K562 (cell line): ENCODE measurements around the gene KCP. TPM values are rescaled to one million over a fixed set of nuclear protein-coding genes. Genes with fewer than 3 reads are reported as not detected.

Experiments used
- ATAC-seq: fragments of 200-7000 bp; cut with Tn5 transposase; 3 replicates; pipeline ENCODE4 v1.9.1; 2020; ENCODE audit warnings: moderate library complexity
- BruUV-seq: library from RNA; stranded (reverse); fragments of 400-500 nt; replicated peaks from 2 replicates; lab custom pipeline; 2021; lab: Mats Ljungman, UMichigan
- CTCF ChIA-PET: fragments of 300-600 bp; formaldehyde crosslinking; extraction: SDS; loops from one replicate; lab custom pipeline; 2021; ENCODE audit warnings: low intra/inter-chr PET ratio; lab: Yijun Ruan, JAX
- POLR2A ChIA-PET: fragments of 300-600, 350-650 bp; sonication (Branson Sonifier 250); formaldehyde crosslinking; extraction: SDS; loops from one replicate; lab custom pipeline; 2021; ENCODE audit warnings: antibody characterized with exemption, inconsistent platforms; lab: Yijun Ruan, JAX
- DNase-seq, 4 experiments: peaks; one replicate each; pipeline versions ENCODE4 v3.0.0 to v3.0.0-alpha.2; 2011 to 2018; ENCODE audit warnings: low spot score in 3 of 4, mixed read lengths in 3 of 4; ENCODE audit errors: extremely low read depth in 1 of 4
- FAIRE-seq: peaks from 2 replicates; lab custom pipeline; 2011; peaks lifted over from hg19 to GRCh38; lab: Jason Lieb, UNC
- H2AFZ ChIP-seq: 2 replicates; pipeline ENCODE4 v1.6.0; 2011; ENCODE audit warnings: low read depth, low read length, control low read depth, inconsistent platforms
- H3K27ac ChIP-seq: fragments of 200-600 bp; 3 replicates; pipeline ENCODE4 v1.8.0; 2011; ENCODE audit warnings: low read depth, mild to moderate bottlenecking, control low read depth, inconsistent platforms, low read length, moderate library complexity, mixed read lengths; ENCODE audit errors: extremely low read depth
- H3K27me3 ChIP-seq, 2 experiments: fragments of 300-600 bp in 1 of 2; 2 replicates in 1 of 2; 3 replicates in 1 of 2; pipeline versions ENCODE4 v1.6.0 to v1.8.0; 2011; ENCODE audit warnings: inconsistent platforms in 2 of 2, low read length in 2 of 2, mild to moderate bottlenecking in 1 of 2, mixed read lengths in 1 of 2, moderate library complexity in 1 of 2; ENCODE audit not compliant: control insufficient read depth in 2 of 2, insufficient read depth in 2 of 2
- H3K36me3 ChIP-seq: fragments of 300-600 bp; 3 replicates; pipeline ENCODE4 v1.8.0; 2011; ENCODE audit warnings: mild to moderate bottlenecking, low read length, inconsistent platforms; ENCODE audit not compliant: control insufficient read depth, insufficient read depth
- H3K4me1 ChIP-seq, 2 experiments: fragments of 200-600 bp in 1 of 2; replicated peaks in 1 of 2; 2 replicates in 1 of 2; 3 replicates in 1 of 2; pipeline versions ENCODE4 v1.5.1 to v1.8.0; 2011; ENCODE audit warnings: inconsistent platforms in 2 of 2, low read length in 2 of 2, mild to moderate bottlenecking in 1 of 2, mixed read lengths in 1 of 2, moderate library complexity in 1 of 2; ENCODE audit not compliant: control insufficient read depth in 2 of 2, insufficient read depth in 2 of 2
- H3K4me2 ChIP-seq: 2 replicates; pipeline ENCODE4 v1.6.1; 2011; ENCODE audit warnings: low read length, control low read depth, inconsistent platforms, mixed read lengths; ENCODE audit not compliant: insufficient read depth
- H3K4me3 ChIP-seq: fragments of 200-600 bp; sonication (generic), shearing (Covaris generic); 2 replicates; pipeline ENCODE4 v1.5.1; 2016; ENCODE audit warnings: control low read depth, inconsistent platforms
- H3K79me2 ChIP-seq: fragments of 200-600 bp; 3 replicates; pipeline ENCODE4 v1.8.0; 2011; ENCODE audit warnings: low read length, inconsistent platforms; ENCODE audit not compliant: control insufficient read depth, insufficient read depth
- H3K9ac ChIP-seq, 2 experiments: 2 replicates each; pipeline versions ENCODE4 v1.6.0 to v1.6.1; 2011; ENCODE audit warnings: low read depth in 2 of 2, low read length in 2 of 2, control low read depth in 1 of 2, inconsistent platforms in 1 of 2, mild to moderate bottlenecking in 1 of 2, mixed read lengths in 1 of 2; ENCODE audit not compliant: insufficient read depth in 1 of 2
- H3K9me1 ChIP-seq: one replicate; pipeline ENCODE4 v1.6.0; 2011; ENCODE audit warnings: inconsistent platforms, mild to moderate bottlenecking, low read length, moderate library complexity; ENCODE audit not compliant: control insufficient read depth, insufficient read depth
- H3K9me3 ChIP-seq: replicated peaks from 2 replicates; pipeline ENCODE4 v1.5.1; 2011; ENCODE audit warnings: low read depth, low read length, inconsistent platforms; ENCODE audit not compliant: control insufficient read depth, insufficient read depth
- H4K20me1 ChIP-seq: replicated peaks from 2 replicates; pipeline ENCODE4 v1.6.1; 2011; ENCODE audit warnings: low read length, inconsistent platforms, mixed read lengths; ENCODE audit not compliant: control insufficient read depth, insufficient read depth
- ADNP ChIP-seq: fragments of 200-800 bp; sonication (Bioruptor generic); IDR thresholded peaks from 2 replicates; pipeline ENCODE4 v1.6.1; 2016; ENCODE audit warnings: missing genetic modification characterization, missing compliant biosample characterization
- BCOR ChIP-seq: fragments of 450-650 bp; IDR thresholded peaks from 2 replicates; pipeline ENCODE4 v1.6.1; 2016
- CBX3 ChIP-seq, 2 experiments: IDR thresholded peaks; 1 replicate in 1 of 2; 2 replicates in 1 of 2; pipeline ENCODE4 v1.6.1; 2012; ENCODE audit warnings: inconsistent platforms in 2 of 2, low read length in 2 of 2, borderline replicate concordance in 1 of 2, control low read depth in 1 of 2
- CSDE1 ChIP-seq, 2 experiments: fragments of 450-650 bp; IDR thresholded peaks; 2 replicates each; pipeline ENCODE4 v1.6.1; 2016; ENCODE audit warnings: mild to moderate bottlenecking in 1 of 2
- HDGF ChIP-seq: fragments of 450-650 bp; IDR thresholded peaks from 2 replicates; pipeline ENCODE4 v1.6.1; 2016
- HNRNPK ChIP-seq: fragments of 200-400 bp; formaldehyde crosslinking; IDR thresholded peaks from one replicate; pipeline ENCODE4 v1.6.1; 2018; ENCODE audit warnings: mild to moderate bottlenecking, low read depth, low read length; ENCODE audit not compliant: poor library complexity, severe bottlenecking
- KLF13 ChIP-seq: fragments of 450-650 bp; IDR thresholded peaks from 2 replicates; pipeline ENCODE4 v1.6.1; 2016; ENCODE audit warnings: missing genetic modification characterization, low read depth, mild to moderate bottlenecking, missing compliant biosample characterization, moderate library complexity, borderline replicate concordance
- L3MBTL2 ChIP-seq: fragments of 450-650 bp; IDR thresholded peaks from 2 replicates; pipeline ENCODE4 v1.6.1; 2016; ENCODE audit warnings: mild to moderate bottlenecking, moderate library complexity
- PCBP2 ChIP-seq: fragments of 200-400 bp; formaldehyde crosslinking; IDR thresholded peaks from 2 replicates; pipeline ENCODE4 v1.6.1; 2018; ENCODE audit warnings: low read length, low read depth, mild to moderate bottlenecking, moderate library complexity; ENCODE audit not compliant: poor library complexity, severe bottlenecking
- PTBP1 ChIP-seq: fragments of 200-400 bp; formaldehyde crosslinking; IDR thresholded peaks from 2 replicates; pipeline ENCODE4 v1.6.1; 2017; ENCODE audit warnings: low read depth, low read length
- PTRF ChIP-seq: fragments of 450-650 bp; IDR thresholded peaks from 2 replicates; pipeline ENCODE4 v1.6.1; 2016; ENCODE audit warnings: mild to moderate bottlenecking, missing genetic modification characterization, missing compliant biosample characterization
- RCOR1 ChIP-seq, 2 experiments: IDR thresholded peaks; 2 replicates each; pipeline ENCODE4 v1.6.1; 2012; ENCODE audit warnings: low read depth in 2 of 2, low read length in 2 of 2, borderline replicate concordance in 1 of 2, improper control_type of control experiment in 1 of 2
- SETDB1 ChIP-seq: IDR thresholded peaks from one replicate; pipeline ENCODE4 v1.6.1; 2012; ENCODE audit warnings: low read length, control low read depth, inconsistent platforms
- SIRT6 ChIP-seq: IDR thresholded peaks from one replicate; pipeline ENCODE4 v1.6.1; 2012; ENCODE audit warnings: low read depth, mild to moderate bottlenecking, control low read depth, inconsistent platforms, low read length, moderate library complexity
- SMARCA5 ChIP-seq: fragments of 450-650 bp; IDR thresholded peaks from 2 replicates; pipeline ENCODE4 v1.6.1; 2016
- TAF15 ChIP-seq: fragments of 200-400 bp; formaldehyde crosslinking; IDR thresholded peaks from 2 replicates; pipeline ENCODE4 v1.6.1; 2017; ENCODE audit warnings: mild to moderate bottlenecking, low read depth, low read length, moderate library complexity
- TEAD1 ChIP-seq, 2 experiments: fragments of 450-650 bp in 1 of 2; sonication (generic) in 1 of 2; formaldehyde crosslinking; IDR thresholded peaks; 2 replicates each; pipeline versions ENCODE4 v1.4.0 to v1.8.0; 2020 to 2022; ENCODE audit warnings: mild to moderate bottlenecking in 2 of 2, missing genetic modification reagents in 1 of 2
- XRCC3 ChIP-seq: fragments of 450-650 bp; IDR thresholded peaks from 2 replicates; pipeline ENCODE4 v1.6.1; 2017; ENCODE audit warnings: mild to moderate bottlenecking, moderate library complexity
- ZNF133 ChIP-seq: fragments of 250-450 bp; sonication (Bioruptor Pico); IDR thresholded peaks from 2 replicates; pipeline ENCODE4 v1.4.0; 2020; ENCODE audit warnings: mild to moderate bottlenecking
- ZNF134 ChIP-seq: fragments of 250-450 bp; sonication (Bioruptor Pico); conservative IDR thresholded peaks from 2 replicates; pipeline ENCODE4 v1.4.0; 2020
- WGBS: fragments of 100-300 bp; shearing (Covaris generic); methylation state at CpG from one replicate; pipeline ENCODE4 v1.1.6; 2016; ENCODE audit warnings: low coverage, mixed read lengths; ENCODE audit not compliant: insufficient coverage; ENCODE audit errors: missing lambda C conversion rate; 5-methylcytosine and 5-hydroxymethylcytosine counted together
- in situ Hi-C: fragments of 300-500 bp; cut with MboI; formaldehyde crosslinking; loops from 4 replicates; pipeline ENCODE4 v1.15.0; 2018; ENCODE audit warnings: inconsistent platforms, mixed read lengths
- intact Hi-C: fragments of 100-400 bp; cut with micrococcal nuclease; formaldehyde crosslinking; loops from 2 replicates; pipeline ENCODE4 v1.14.2; 2022
- polyA plus RNA-seq, 8 experiments: library from polyadenylated mRNA; depleted of rRNA in 4 of 8; stranded (reverse) in 5 of 8; unstranded in 3 of 8; fragments of >200 nt; fragmentation: Nextera tagmentation in 2 of 8; fragmentation: Illumina TruSeq in 1 of 8; extraction: Ambion mirVana in 2 of 8; extraction: Trizol in 1 of 8; gene quantifications; 2 replicates each; pipeline versions ENCODE4 v1.2.1 to v1.2.3, GENCODE V29; 2011 to 2014; ENCODE audit warnings: inconsistent platforms in 1 of 8, missing spikeins in 1 of 8
- total RNA-seq, 7 experiments: library from RNA; depleted of rRNA in 6 of 7; stranded (reverse); fragments of >200 nt in 6 of 7; fragmentation: Illumina TruSeq in 2 of 7; extraction: Trizol in 2 of 7; gene quantifications; 2 replicates each; pipeline versions ENCODE4 v1.2.1 to v1.2.3, GENCODE V29; 2011 to 2021; ENCODE audit warnings: low replicate concordance in 1 of 7
- TF ChIP-seq, protein P1 (sequence below), 2 experiments: fragments of 250-450 bp in 1 of 2; fragments of 450-650 bp in 1 of 2; sonication (Bioruptor Pico) in 1 of 2; IDR thresholded peaks; 2 replicates each; pipeline versions ENCODE4 v1.6.1 to v1.8.0; 2016 to 2021; ENCODE audit warnings: mild to moderate bottlenecking in 2 of 2, moderate library complexity in 2 of 2, missing compliant biosample characterization in 1 of 2, missing genetic modification characterization in 1 of 2

Gene KCP
- total and polyA plus RNA-seq, 9 of the 15 experiments (the other 6 are each of a cell fraction or from before 2014, with no cell fraction given): 0.06 to 0.17 (median 0.12) TPM; not detected in 3

DNA sequence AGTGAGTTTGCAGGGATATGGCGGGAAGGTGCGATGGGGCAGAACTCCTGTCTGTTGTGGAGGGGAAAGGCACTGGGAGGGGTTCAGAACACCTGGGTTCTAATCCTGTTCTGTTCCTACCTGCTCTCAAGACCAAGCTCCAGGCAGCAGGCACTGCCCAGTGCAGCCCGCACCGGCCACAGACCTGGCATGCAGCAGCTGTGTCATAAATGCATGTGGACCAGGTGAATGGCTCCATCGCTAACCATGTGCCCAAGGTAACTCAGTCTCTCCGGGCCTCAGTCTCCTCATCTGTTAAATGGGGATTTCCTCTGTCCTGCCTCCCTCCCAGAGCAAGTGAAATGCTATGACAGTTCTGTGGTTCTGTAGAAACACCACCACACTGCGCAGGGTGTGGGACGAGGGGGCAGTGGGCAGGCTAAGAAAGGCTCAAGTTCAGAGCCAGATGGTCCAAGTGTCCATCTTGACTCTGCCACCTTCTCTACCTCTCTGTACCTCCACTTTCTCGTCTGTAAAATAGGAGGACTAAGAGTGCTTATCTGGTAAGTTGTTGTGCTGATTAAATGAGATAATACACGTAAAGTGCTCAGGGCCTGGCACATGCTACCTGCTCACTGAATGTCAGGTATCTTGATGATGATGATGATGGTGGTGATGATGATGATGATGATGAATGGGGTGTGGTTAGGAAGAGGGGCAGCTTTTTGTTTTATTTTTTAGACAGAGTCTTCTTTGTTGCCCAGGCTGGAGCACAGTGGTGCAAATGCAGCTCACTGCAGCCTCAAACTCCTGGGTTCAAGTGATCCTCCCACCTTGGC, 24.9 kb downstream of the KCP start:
- FAIRE-seq (no peak), DNase-seq (no peak), ATAC-seq (no peak)
- Histone ChIP-seq H3K4me1 (peaks cover 0 to 46% of the 10 kb centered on the region in 2 experiments; a peak in 3 of 5 replicates), H2AFZ (no peak overlapping the region), H3K9ac (peak overlapping the region in 1 of 2 experiments; percentile 32; a peak in 1 of 4 replicates), H4K20me1 (no peaks in the 10 kb centered on the region), H3K4me2 (peak overlapping the region; percentile 10; the same call in 1 of the 2 replicates), H3K9me3 (peaks cover 4% of the 10 kb centered on the region), H3K36me3 (no peaks in the 10 kb centered on the region), H3K4me3 (no peak overlapping the region), H3K27ac (no peak overlapping the region), H3K9me1 (no peaks in the 10 kb centered on the region), H3K27me3 (peaks cover 5 to 25% of the 10 kb centered on the region in 2 experiments), H3K79me2 (no peaks in the 10 kb centered on the region)
- intact Hi-C loops: no loop called here
- BruUV-seq: no TSS peak
- in situ Hi-C loops: no loop called here
- WGBS: 23% methylated on average over 10 of the region's 10 CpGs
- ChIA-PET CTCF (interaction anchor here (0.8 to 1.2 kb wide), 2 partner anchors 325 to 455 kb away, joined by 3 read pairs; no protein-coding TSS in a partner anchor), POLR2A (no interaction called here)
- no peak for TF ChIP-seq TAF15
- no peak for TF ChIP-seq ZNF133 (CRISPR knock-in tag)
- no peak for TF ChIP-seq XRCC3
- no peak for TF ChIP-seq SIRT6
- no peak for TF ChIP-seq SETDB1
- TF ChIP-seq CBX3 (IDR thresholded peaks at IDR 0.05; ENCODE audit: borderline replicate concordance in 1 of 2, low read length in 2 of 2): 0 out of 3 replicates have a peak, but pooled peaks of 1 of the 2 experiments have one; percentile 15
- peak; percentile 58; the same call in 1 of the 2 replicates for TF ChIP-seq SMARCA5
- TF ChIP-seq CSDE1 (IDR thresholded peaks at IDR 0.05): no peak
- TF ChIP-seq, protein P1, sequence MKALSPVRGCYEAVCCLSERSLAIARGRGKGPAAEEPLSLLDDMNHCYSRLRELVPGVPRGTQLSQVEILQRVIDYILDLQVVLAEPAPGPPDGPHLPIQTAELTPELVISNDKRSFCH (CRISPR knock-in tag; IDR thresholded peaks at IDR 0.05): no peak
- TF ChIP-seq, protein P1 (tag; IDR thresholded peaks at IDR 0.05): no peak
- TF ChIP-seq PTRF (tag): no peak
- TF ChIP-seq ADNP: peak; percentile 92
- no peak for TF ChIP-seq HNRNPK
- TF ChIP-seq HDGF: no peak
- no peak for TF ChIP-seq TEAD1 (CRISPR knock-in tag; IDR thresholded peaks at IDR 0.05)
- TF ChIP-seq L3MBTL2: peak; percentile 14; the same call in 1 of the 2 replicates
- TF ChIP-seq RCOR1 (IDR thresholded peaks at IDR 0.05; ENCODE audit: borderline replicate concordance in 1 of 2, low read depth in 2 of 2, low read length in 2 of 2): peak in 1 of 2 experiments; percentile 15; a peak in 1 of 4 replicates
- no peak for TF ChIP-seq PCBP2
- no peak for TF ChIP-seq KLF13 (tag)
- 0 out of 2 replicates have a peak, but pooled peaks have one; percentile 49 for TF ChIP-seq PTBP1
- TF ChIP-seq ZNF134 (CRISPR knock-in tag): no peak
- TF ChIP-seq BCOR: peak; percentile 92
